H1 (cell line): ENCODE results near the gene GRIP2. TPM values are rescaled to one million over a fixed set of nuclear protein-coding genes. Genes with fewer than 3 reads are reported as not detected.
A peak's percentile ranks its signal among the peaks of the same experiment; 100 is the strongest.

Source experiments
- CTCF ChIA-PET: fragments of 300-600 bp; sonication (Branson Sonifier 250); formaldehyde crosslinking; loops from one replicate; lab custom pipeline; 2021; ENCODE audit not compliant: partially characterized antibody; lab: Charles Lee
- POLR2A ChIA-PET: fragments of 300-600 bp; sonication (Branson Sonifier 250); formaldehyde crosslinking; loops from one replicate; lab custom pipeline; 2021; ENCODE audit warnings: inconsistent platforms; ENCODE audit not compliant: partially characterized antibody; lab: Charles Lee
- DNase-seq, 2 experiments: peaks; one replicate each; pipeline versions ENCODE4 v3.0.0 to v3.0.0-alpha.2; 2010 to 2022; ENCODE audit warnings: low spot score in 2 of 2, low read depth in 1 of 2, mixed read lengths in 1 of 2
- FAIRE-seq: peaks from 2 replicates; lab custom pipeline; 2011; peaks lifted over from hg19 to GRCh38; lab: Jason Lieb, UNC
- H2AFZ ChIP-seq: 2 replicates; pipeline ENCODE4 v1.8.1; 2012; ENCODE audit warnings: low read length, inconsistent platforms
- H2AK5ac ChIP-seq: 2 replicates; pipeline ENCODE4 v1.6.1; 2013; ENCODE audit warnings: low read depth, low read length
- H2BK120ac ChIP-seq: replicated peaks from 2 replicates; pipeline ENCODE3; 2013; ENCODE audit warnings: low read depth, low read length, inconsistent platforms
- H2BK12ac ChIP-seq: 2 replicates; pipeline ENCODE4 v1.6.1; 2013; ENCODE audit warnings: low read depth, low read length
- H2BK15ac ChIP-seq: 2 replicates; pipeline ENCODE4 v1.6.1; 2013; ENCODE audit warnings: low read length
- H2BK20ac ChIP-seq: 2 replicates; pipeline ENCODE4 v1.6.1; 2013; ENCODE audit warnings: low read length
- H2BK5ac ChIP-seq: 2 replicates; pipeline ENCODE4 v1.6.1; 2013; ENCODE audit warnings: low read depth, low read length
- H3K14ac ChIP-seq: 2 replicates; pipeline ENCODE4 v1.6.1; 2013; ENCODE audit warnings: inconsistent platforms; ENCODE audit not compliant: insufficient read length
- H3K18ac ChIP-seq: 2 replicates; pipeline ENCODE4 v1.6.1; 2013; ENCODE audit warnings: low read length; ENCODE audit errors: extremely low read depth
- H3K23ac ChIP-seq: 2 replicates; pipeline ENCODE4 v1.6.1; 2013; ENCODE audit warnings: inconsistent platforms; ENCODE audit not compliant: insufficient read length
- H3K23me2 ChIP-seq: 2 replicates; pipeline ENCODE4 v1.6.1; 2013; ENCODE audit warnings: low read depth, low read length
- H3K27ac ChIP-seq: 2 replicates; pipeline ENCODE4 v1.6.1; 2011; ENCODE audit warnings: low read depth, low read length, inconsistent platforms
- H3K27me3 ChIP-seq, 4 experiments: replicated peaks in 1 of 4; 1 replicate in 1 of 4; 2 replicates in 3 of 4; pipeline versions ENCODE4 v1.6.1 to v1.8.1; 2011 to 2013; ENCODE audit warnings: low read length in 3 of 4, mild to moderate bottlenecking in 3 of 4, inconsistent platforms in 2 of 4, mixed read lengths in 2 of 4, moderate library complexity in 1 of 4; ENCODE audit not compliant: control insufficient read depth in 3 of 4, insufficient read depth in 3 of 4; ENCODE audit errors: extremely low read depth in 1 of 4
- H3K36me3 ChIP-seq, 4 experiments: 2 replicates each; pipeline versions ENCODE4 v1.6.1 to v1.8.1; 2011 to 2013; ENCODE audit warnings: mild to moderate bottlenecking in 4 of 4, low read length in 3 of 4, moderate library complexity in 2 of 4, control low read depth in 1 of 4, inconsistent platforms in 1 of 4; ENCODE audit not compliant: insufficient read depth in 4 of 4, control insufficient read depth in 2 of 4
- H3K4ac ChIP-seq: replicated peaks from 2 replicates; pipeline ENCODE3; 2013; ENCODE audit warnings: low read length, low read depth, mixed read lengths, inconsistent platforms; ENCODE audit not compliant: insufficient read length
- H3K4me1 ChIP-seq, 4 experiments: replicated peaks in 1 of 4; 1 replicate in 1 of 4; 2 replicates in 3 of 4; pipeline versions ENCODE4 v1.6.1 to v1.8.1; 2011 to 2013; ENCODE audit warnings: low read length in 3 of 4, inconsistent platforms in 2 of 4, mixed read lengths in 1 of 4; ENCODE audit not compliant: insufficient read depth in 4 of 4, control insufficient read depth in 3 of 4
- H3K4me2 ChIP-seq, 2 experiments: 2 replicates each; pipeline versions ENCODE4 v1.6.1 to v1.8.1; 2011 to 2013; ENCODE audit warnings: low read depth in 2 of 2, low read length in 2 of 2, control low read depth in 1 of 2, inconsistent platforms in 1 of 2, mild to moderate bottlenecking in 1 of 2; ENCODE audit not compliant: insufficient read depth in 1 of 2
- H3K4me3 ChIP-seq, 4 experiments: fragments of 200-600, 300-600 bp in 1 of 4; sonication (generic), shearing (Covaris generic), sonication (Bioruptor Twin) in 1 of 4; 2 replicates each; pipeline versions ENCODE4 v1.5.1 to v1.8.1; 2011 to 2016; ENCODE audit warnings: low read length in 4 of 4, low read depth in 3 of 4, control low read depth in 2 of 4, inconsistent platforms in 2 of 4, mild to moderate bottlenecking in 2 of 4, mixed read lengths in 1 of 4, moderate library complexity in 1 of 4; ENCODE audit not compliant: insufficient read depth in 2 of 4; ENCODE audit errors: extremely low read depth in 1 of 4
- H3K56ac ChIP-seq: replicated peaks from 2 replicates; pipeline ENCODE3; 2013; ENCODE audit warnings: low read depth, mild to moderate bottlenecking, mixed read lengths, low read length, inconsistent platforms; ENCODE audit not compliant: insufficient read length
- H3K79me1 ChIP-seq: 2 replicates; pipeline ENCODE4 v1.6.1; 2013; ENCODE audit warnings: low read depth, low read length, control low read depth
- H3K79me2 ChIP-seq, 2 experiments: 2 replicates each; pipeline versions ENCODE4 v1.6.1 to v1.8.1; 2012 to 2013; ENCODE audit warnings: low read length in 2 of 2, mild to moderate bottlenecking in 2 of 2, inconsistent platforms in 1 of 2; ENCODE audit not compliant: insufficient read depth in 2 of 2, control insufficient read depth in 1 of 2
- H3K9ac ChIP-seq, 4 experiments: replicated peaks in 1 of 4; 1 replicate in 1 of 4; 2 replicates in 3 of 4; pipeline versions ENCODE4 v1.6.1 to v1.8.1; 2011 to 2013; ENCODE audit warnings: low read depth in 3 of 4, low read length in 3 of 4, control low read depth in 2 of 4, mild to moderate bottlenecking in 2 of 4, moderate library complexity in 2 of 4, inconsistent platforms in 1 of 4; ENCODE audit errors: extremely low read depth in 1 of 4
- H3K9me3 ChIP-seq, 2 experiments: 2 replicates each; pipeline versions ENCODE4 v1.6.1 to v1.8.1; 2012 to 2013; ENCODE audit warnings: mild to moderate bottlenecking in 2 of 2, moderate library complexity in 2 of 2, control low read depth in 1 of 2, inconsistent platforms in 1 of 2, low read depth in 1 of 2, low read length in 1 of 2, mixed read lengths in 1 of 2; ENCODE audit not compliant: insufficient read depth in 2 of 2
- H4K20me1 ChIP-seq, 2 experiments: replicated peaks in 1 of 2; 2 replicates each; pipeline versions ENCODE3 to v1.8.1; 2011 to 2013; ENCODE audit warnings: inconsistent platforms in 2 of 2, low read length in 2 of 2, mild to moderate bottlenecking in 1 of 2; ENCODE audit not compliant: insufficient read depth in 2 of 2, control insufficient read depth in 1 of 2
- H4K5ac ChIP-seq: 2 replicates; pipeline ENCODE4 v1.6.1; 2013; ENCODE audit warnings: low read length, low read depth, mixed read lengths, inconsistent platforms; ENCODE audit not compliant: insufficient read length
- H4K8ac ChIP-seq: 2 replicates; pipeline ENCODE4 v1.8.0; 2013; ENCODE audit warnings: mild to moderate bottlenecking, moderate library complexity, low read length, inconsistent platforms; ENCODE audit not compliant: insufficient read depth; ENCODE audit errors: extremely low read depth
- H4K91ac ChIP-seq: replicated peaks from 2 replicates; pipeline ENCODE3; 2013; ENCODE audit warnings: low read length, mixed read lengths, inconsistent platforms; ENCODE audit not compliant: insufficient read length
- WGBS, 2 experiments: shearing (Covaris generic) in 1 of 2; methylation state at CpG; one replicate each; pipeline versions ENCODE4 v1.1.6 to v1.1.7; 2013 to 2015; ENCODE audit warnings: low lambda C conversion rate in 2 of 2, mixed read lengths in 2 of 2, inconsistent platforms in 1 of 2, low coverage in 1 of 2, missing lambda C conversion rate in 1 of 2; ENCODE audit not compliant: insufficient replicate concordance in 2 of 2, insufficient coverage in 1 of 2, insufficient read length in 1 of 2; ENCODE audit errors: extremely low coverage in 1 of 2, missing lambda C conversion rate in 1 of 2; 5-methylcytosine and 5-hydroxymethylcytosine counted together
- polyA plus RNA-seq, 7 experiments: library from polyadenylated mRNA; depleted of rRNA in 3 of 7; stranded (reverse) in 5 of 7; unstranded in 2 of 7; fragments of >200 nt in 5 of 7; fragments of 200-250 nt in 2 of 7; gene quantifications; 1 replicate in 5 of 7; 2 replicates in 1 of 7; 4 replicates in 1 of 7; pipeline versions ENCODE4 v1.2.1 to v1.2.3, GENCODE V29; 2011 to 2013; ENCODE audit warnings: missing spikeins in 2 of 7, mixed read lengths in 2 of 7
- total RNA-seq: library from RNA; stranded (reverse); fragmentation: NEBNext Ultra II Directional; extraction: Animal tissue kit (Norgen Biotek cat#: 25700); gene quantifications from 2 replicates; pipeline ENCODE4 v1.2.1, GENCODE V29; 2021
- TF ChIP-seq, protein P1 (sequence below): IDR thresholded peaks from 2 replicates; pipeline ENCODE4 v1.6.1; 2011; ENCODE audit warnings: low read length, improper control_type of control experiment

GRIP2 gene
- total and polyA plus RNA-seq, 2 of the 8 experiments (the other 6 are each of a cell fraction or from before 2014, with no cell fraction given), result 2.5 to 6.4 TPM

GRCh38 chr3:14441240-14441919 lies 98.8 kb downstream of the GRIP2 start:
- H3K9ac ChIP-seq, result no peak overlapping the region
- peaks cover 41% of the 10 kb centered on the region for H3K79me1 ChIP-seq

More at GRCh38 chr3:14441240-14441919, 98.8 kb downstream of the GRIP2 start:
- H3K4me1 ChIP-seq, result peaks cover 5 to 16% (median 9%) of the 10 kb centered on the region in 4 experiments
- H3K56ac ChIP-seq, result no peak overlapping the region
- no peak overlapping the region for H2BK15ac ChIP-seq
- no peak overlapping the region for H4K8ac ChIP-seq
- H2AK5ac ChIP-seq, result no peak overlapping the region
- POLR2A ChIA-PET, result interaction anchor here (0.6 to 2.3 kb wide), 7 partner anchors 8 to 263 kb away, joined by 3 to 4 read pairs (median 3); partner anchors contain the start of genes LSM3 and XPC
- H4K5ac ChIP-seq, result no peak overlapping the region
- TF ChIP-seq, protein P1, sequence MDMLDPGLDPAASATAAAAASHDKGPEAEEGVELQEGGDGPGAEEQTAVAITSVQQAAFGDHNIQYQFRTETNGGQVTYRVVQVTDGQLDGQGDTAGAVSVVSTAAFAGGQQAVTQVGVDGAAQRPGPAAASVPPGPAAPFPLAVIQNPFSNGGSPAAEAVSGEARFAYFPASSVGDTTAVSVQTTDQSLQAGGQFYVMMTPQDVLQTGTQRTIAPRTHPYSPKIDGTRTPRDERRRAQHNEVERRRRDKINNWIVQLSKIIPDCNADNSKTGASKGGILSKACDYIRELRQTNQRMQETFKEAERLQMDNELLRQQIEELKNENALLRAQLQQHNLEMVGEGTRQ, result no peak
- H3K27me3 ChIP-seq, result no peaks in the 10 kb centered on the region; a peak in 1 of 7 replicates
- H2BK12ac ChIP-seq, result no peak overlapping the region
- peaks cover 6 to 21% (median 9%) of the 10 kb centered on the region in 4 experiments; a peak in 7 of 8 replicates for H3K36me3 ChIP-seq
- no peak overlapping the region for H3K23ac ChIP-seq
- H3K4ac ChIP-seq, result no peak overlapping the region
- H3K4me2 ChIP-seq, result no peak overlapping the region
- H3K9me3 ChIP-seq, result no peaks in the 10 kb centered on the region
- H2AFZ ChIP-seq, result no peak overlapping the region
- H3K14ac ChIP-seq, result no peak overlapping the region
- H4K20me1 ChIP-seq, result peaks cover 15 to 32% of the 10 kb centered on the region in 2 experiments
- no peak for DNase-seq
- H3K23me2 ChIP-seq, result no peaks in the 10 kb centered on the region
- FAIRE-seq, result no peak
- CTCF ChIA-PET, result interaction anchor here (0.7 to 3.0 kb wide), 14 partner anchors 9 to 238 kb away, joined by 3 to 12 read pairs (median 3); no protein-coding TSS in a partner anchor
- no peak overlapping the region for H2BK120ac ChIP-seq
- 90% methylated on average over 17 of the region's 18 CpGs; no CpG with 5 or more reads in 1 of the 2 experiments for WGBS, 2 experiments
- peak overlapping the region; percentile 53 for H2BK5ac ChIP-seq
- H3K18ac ChIP-seq, result no peak overlapping the region
- H2BK20ac ChIP-seq, result no peak overlapping the region
- peaks cover 3 to 51% of the 10 kb centered on the region in 2 experiments; a peak in 3 of 4 replicates for H3K79me2 ChIP-seq
- no peak overlapping the region for H3K27ac ChIP-seq
- H3K4me3 ChIP-seq, result no peak overlapping the region
- H4K91ac ChIP-seq, result no peak overlapping the region
